K562 treated with DMSO at 1 percent for 24 hours (cell line): ENCODE data around the gene TCHH. TPM values are rescaled to one million over a fixed set of nuclear protein-coding genes. Genes with fewer than 3 reads are reported as not detected.

Experiments
- total RNA-seq: library from RNA; unstranded; fragments of 300-600 nt; gene quantifications from 2 replicates; pipeline ENCODE4 v1.2.3, GENCODE V29; 2022; ENCODE audit warnings: low read depth; ENCODE audit not compliant: insufficient read depth

The TCHH gene
- total RNA-seq = not detected in 2 replicates

GRCh38 chr1:152115344-152115743 is at the start of gene TCHH:
Gene TCHH, minus strand, starts transcription at chr1:152115444. Its CDS starts 1,364 bp downstream, at chr1:152114080.

GRCh38 chr1:152159144-152159543 is 43.9 kb upstream of the TCHH start, which contains the start of gene RPTN:
Gene RPTN, minus strand, starts transcription at chr1:152159228. Its CDS starts 1,339 bp downstream, at chr1:152157889.

GRCh38 chr1:152089014-152089674 is 26.1 kb downstream of the TCHH start, which contains the start of gene TCHHL1:
Gene TCHHL1, minus strand, starts transcription at chr1:152089064. Its CDS starts 921 bp downstream, at chr1:152088143.

Other genes starting within 250 kb of the TCHH start
- gene THEM4, start 205.9 kb downstream of the TCHH start, total RNA-seq = 18.1 TPM in 2 replicates
- not detected in 2 replicates for gene S100A10, start 121.6 kb downstream of the TCHH start, total RNA-seq
- gene S100A11, start 78.4 kb downstream of the TCHH start, total RNA-seq = 596 and 648 TPM in 2 replicates
- not detected in 2 replicates for gene TCHHL1, start 26.4 kb downstream of the TCHH start, total RNA-seq
- not detected in 2 replicates for gene RPTN, start 43.8 kb upstream of the TCHH start, total RNA-seq
- not detected in 2 replicates for gene HRNR, start 108.7 kb upstream of the TCHH start, total RNA-seq
- gene FLG, start 209.8 kb upstream of the TCHH start, total RNA-seq = not detected in 2 replicates
- gene FLG2, start 244.6 kb upstream of the TCHH start, total RNA-seq = not detected in 2 replicates